H9 (cell line): ENCODE results near the gene HBA1. TPM values are rescaled to one million over a fixed set of nuclear protein-coding genes. Genes with fewer than 3 reads are reported as not detected.
A peak's percentile ranks its signal among the peaks of the same experiment; 100 is the strongest.
"Not testable (repeated sequence)": the region's sequence is repeated elsewhere in the genome, so short reads cannot be mapped to it uniquely, and the experiment has no call there.

ENCODE experiments used
- DNase-seq: peaks from one replicate; pipeline ENCODE4 v3.0.0-alpha.2; 2017
- H2AFZ ChIP-seq: one replicate; pipeline ENCODE4 v1.6.1; 2013; ENCODE audit warnings: mild to moderate bottlenecking, low read length, control low read depth, moderate library complexity
- H2AK5ac ChIP-seq: 2 replicates; pipeline ENCODE4 v1.6.1; 2013; ENCODE audit warnings: low read length, control low read depth, mixed read lengths; ENCODE audit not compliant: insufficient read length
- H2BK120ac ChIP-seq: one replicate; pipeline ENCODE4 v1.6.1; 2013; ENCODE audit warnings: low read depth, mild to moderate bottlenecking, low read length, control low read depth, inconsistent platforms; ENCODE audit not compliant: poor library complexity, severe bottlenecking
- H2BK12ac ChIP-seq: 2 replicates; pipeline ENCODE4 v1.6.1; 2013; ENCODE audit warnings: low read length, control low read depth, mixed read lengths, low read depth; ENCODE audit not compliant: insufficient read length
- H2BK15ac ChIP-seq: 2 replicates; pipeline ENCODE4 v1.6.1; 2013; ENCODE audit warnings: low read depth, low read length, control low read depth
- H2BK20ac ChIP-seq: one replicate; pipeline ENCODE4 v1.6.1; 2013; ENCODE audit warnings: low read depth, mild to moderate bottlenecking, low read length, control low read depth, inconsistent platforms; ENCODE audit not compliant: poor library complexity, severe bottlenecking
- H2BK5ac ChIP-seq: 2 replicates; pipeline ENCODE4 v1.6.1; 2013; ENCODE audit warnings: low read length, control low read depth, mixed read lengths; ENCODE audit not compliant: insufficient read length
- H3K14ac ChIP-seq: 2 replicates; pipeline ENCODE4 v1.6.1; 2013; ENCODE audit warnings: low read length, control low read depth; ENCODE audit not compliant: insufficient read depth
- H3K18ac ChIP-seq: 2 replicates; pipeline ENCODE4 v1.6.1; 2013; ENCODE audit warnings: low read depth, mild to moderate bottlenecking, mixed read lengths, low read length, control low read depth; ENCODE audit not compliant: insufficient read length
- H3K23ac ChIP-seq: 2 replicates; pipeline ENCODE4 v1.6.1; 2013; ENCODE audit warnings: low read length, control low read depth, mixed read lengths, low read depth; ENCODE audit not compliant: insufficient read length
- H3K23me2 ChIP-seq: 2 replicates; pipeline ENCODE4 v1.6.1; 2013; ENCODE audit warnings: low read depth, mild to moderate bottlenecking, mixed read lengths, low read length, control low read depth; ENCODE audit not compliant: insufficient read length, poor library complexity, severe bottlenecking
- H3K27ac ChIP-seq: 2 replicates; pipeline ENCODE4 v1.5.1; 2013; ENCODE audit warnings: low read length, control low read depth, mixed read lengths, low read depth; ENCODE audit not compliant: insufficient read length
- H3K27me3 ChIP-seq: 2 replicates; pipeline ENCODE4 v1.6.1; 2013; ENCODE audit warnings: low read length, control low read depth, inconsistent platforms; ENCODE audit not compliant: insufficient read depth
- H3K4ac ChIP-seq: 2 replicates; pipeline ENCODE4 v1.6.1; 2013; ENCODE audit warnings: low read depth, mild to moderate bottlenecking, control low read depth, inconsistent platforms, low read length, moderate library complexity
- H3K4me1 ChIP-seq: 2 replicates; pipeline ENCODE4 v1.6.1; 2013; ENCODE audit warnings: low read length, control low read depth, inconsistent platforms; ENCODE audit not compliant: insufficient read depth
- H3K4me2 ChIP-seq: 2 replicates; pipeline ENCODE4 v1.6.1; 2013; ENCODE audit warnings: low read length, control low read depth, mixed read lengths; ENCODE audit not compliant: insufficient read length, insufficient read depth
- H3K56ac ChIP-seq: 2 replicates; pipeline ENCODE4 v1.6.1; 2013; ENCODE audit warnings: low read depth, mild to moderate bottlenecking, mixed read lengths, low read length, control low read depth; ENCODE audit not compliant: insufficient read length
- H3K79me1 ChIP-seq: 2 replicates; pipeline ENCODE4 v1.6.1; 2013; ENCODE audit warnings: low read depth, mild to moderate bottlenecking, moderate library complexity, low read length, control low read depth, inconsistent platforms; ENCODE audit not compliant: insufficient read depth, poor library complexity, severe bottlenecking
- H3K79me2 ChIP-seq: 2 replicates; pipeline ENCODE4 v1.6.1; 2013; ENCODE audit warnings: low read length, control low read depth, inconsistent platforms; ENCODE audit not compliant: insufficient read depth
- H3K9ac ChIP-seq: 2 replicates; pipeline ENCODE4 v1.6.1; 2013; ENCODE audit warnings: low read length, control low read depth, mixed read lengths; ENCODE audit not compliant: insufficient read length; ENCODE audit errors: extremely low read depth
- H3K9me3 ChIP-seq: one replicate; pipeline ENCODE4 v1.6.1; 2013; ENCODE audit warnings: low read depth, low read length, inconsistent platforms; ENCODE audit not compliant: control insufficient read depth
- H3T11ph ChIP-seq: one replicate; pipeline ENCODE4 v1.6.1; 2013; ENCODE audit warnings: mild to moderate bottlenecking, low read length, control low read depth, inconsistent platforms
- H4K20me1 ChIP-seq: one replicate; pipeline ENCODE4 v1.6.1; 2013; ENCODE audit not compliant: control insufficient read depth, insufficient read length, insufficient read depth
- H4K5ac ChIP-seq: 2 replicates; pipeline ENCODE4 v1.6.1; 2013; ENCODE audit warnings: low read depth, mild to moderate bottlenecking, mixed read lengths, low read length, control low read depth; ENCODE audit not compliant: insufficient read length
- H4K8ac ChIP-seq: replicated peaks from 2 replicates; pipeline ENCODE4 v1.6.1; 2013; ENCODE audit warnings: low read length, control low read depth, mixed read lengths, low read depth; ENCODE audit not compliant: insufficient read length
- H4K91ac ChIP-seq: 2 replicates; pipeline ENCODE4 v1.6.1; 2013; ENCODE audit warnings: low read depth, mild to moderate bottlenecking, moderate library complexity, mixed read lengths, low read length, control low read depth; ENCODE audit not compliant: insufficient read length
- H3K27ac Mint-ChIP-seq, 3 experiments: 2 replicates in 2 of 3; 3 replicates in 1 of 3; pipeline ENCODE4 v1.8.0; 2020 to 2021; ENCODE audit warnings: mixed read lengths in 3 of 3, mild to moderate bottlenecking in 1 of 3, moderate library complexity in 1 of 3
- H3K27me3 Mint-ChIP-seq: 2 replicates; pipeline ENCODE4 v1.8.0; 2021; ENCODE audit warnings: low read depth, mild to moderate bottlenecking, moderate library complexity, mixed read lengths
- H3K36me3 Mint-ChIP-seq, 3 experiments: 2 replicates in 2 of 3; 3 replicates in 1 of 3; pipeline ENCODE4 v1.8.0; 2020 to 2021; ENCODE audit warnings: low read depth in 3 of 3, mixed read lengths in 3 of 3; ENCODE audit not compliant: insufficient read depth in 1 of 3
- H3K4me1 Mint-ChIP-seq, 2 experiments: 2 replicates each; pipeline ENCODE4 v1.8.0; 2020; ENCODE audit warnings: mixed read lengths in 2 of 2
- H3K4me3 Mint-ChIP-seq, 2 experiments: 2 replicates in 1 of 2; 3 replicates in 1 of 2; pipeline ENCODE4 v1.8.0; 2020 to 2021; ENCODE audit warnings: mild to moderate bottlenecking in 2 of 2, mixed read lengths in 2 of 2, moderate library complexity in 1 of 2
- H3K9me3 Mint-ChIP-seq, 2 experiments: 2 replicates in 1 of 2; 3 replicates in 1 of 2; pipeline ENCODE4 v1.8.0; 2020; ENCODE audit warnings: mild to moderate bottlenecking in 2 of 2, mixed read lengths in 2 of 2, moderate library complexity in 1 of 2
- CTCF ChIP-seq: fragments of 200-600 bp; sonication (generic); conservative IDR thresholded peaks from 3 replicates; pipeline ENCODE4 v1.8.0; 2021; ENCODE audit warnings: antibody characterized with exemption, mild to moderate bottlenecking
- WGBS: extraction: QIAGEN DNeasy Blood & Tissue Kit; methylation state at CpG from one replicate; pipeline ENCODE4 v1.1.7; 2013; ENCODE audit warnings: missing lambda C conversion rate, low lambda C conversion rate, mixed read lengths; ENCODE audit not compliant: insufficient read length; ENCODE audit errors: extremely low coverage; 5-methylcytosine and 5-hydroxymethylcytosine counted together
- total RNA-seq: library from RNA; stranded (reverse); gene quantifications from 2 replicates; pipeline ENCODE4 v1.2.1, GENCODE V29; 2021

HBA1 gene
- total RNA-seq, 1 experiment from 2014 or later: 7.2 TPM

GRCh38 chr16:170788-171187 lies 5.7 kb upstream of the HBA1 start:
- H2AK5ac ChIP-seq: no peak overlapping the region
- H3K27ac Mint-ChIP-seq: peak overlapping the region in 1 of 3 experiments; percentile 27; a peak in 1 of 7 replicates
- no peaks in the 10 kb centered on the region for H3K79me2 ChIP-seq
- H3K4me2 ChIP-seq: no peak overlapping the region
- no peak overlapping the region for H3K14ac ChIP-seq
- no peak overlapping the region for H2BK12ac ChIP-seq
- no peaks in the 10 kb centered on the region for H3K79me1 ChIP-seq
- no peaks in the 10 kb centered on the region for H4K20me1 ChIP-seq
- no peaks in the 10 kb centered on the region for H3K9me3 ChIP-seq
- no peak for TF ChIP-seq CTCF
- H2BK20ac ChIP-seq: no peak overlapping the region
- no peak overlapping the region for H3K4ac ChIP-seq
- peaks cover 55% of the 10 kb centered on the region for H3K27me3 ChIP-seq
- no peak overlapping the region for H2AFZ ChIP-seq
- no peak overlapping the region for H4K91ac ChIP-seq
- H3K4me3 Mint-ChIP-seq: peak overlapping the region in 1 of 2 experiments; percentile 13; a peak in 1 of 5 replicates
- H2BK5ac ChIP-seq: no peak overlapping the region
- peaks cover 4 to 10% of the 10 kb centered on the region in 2 experiments; a peak in 2 of 5 replicates for H3K9me3 Mint-ChIP-seq
- WGBS: no CpG with 5 or more reads among the region's 1 CpG
- H3K4me1 ChIP-seq: no peaks in the 10 kb centered on the region; the same call in 1 of the 2 replicates
- DNase-seq: no peak
- no peak overlapping the region for H3K18ac ChIP-seq
- no peak overlapping the region for H3K9ac ChIP-seq
- no peak overlapping the region for H3K23ac ChIP-seq
- no peak overlapping the region for H3T11ph ChIP-seq
- peaks cover 42 to 43% of the 10 kb centered on the region in 2 experiments for H3K4me1 Mint-ChIP-seq
- peaks cover 88% of the 10 kb centered on the region for H3K27me3 Mint-ChIP-seq
- H2BK15ac ChIP-seq: no peak overlapping the region
- H3K27ac ChIP-seq: no peak overlapping the region
- H3K56ac ChIP-seq: no peak overlapping the region
- no peaks in the 10 kb centered on the region for H3K23me2 ChIP-seq
- no peak overlapping the region for H2BK120ac ChIP-seq
- no peak overlapping the region for H4K5ac ChIP-seq
- no peak overlapping the region for H4K8ac ChIP-seq
- no peaks in the 10 kb centered on the region; a peak in 1 of 7 replicates for H3K36me3 Mint-ChIP-seq

- not testable (repeated sequence) for H3K4ac ChIP-seq, H2BK15ac ChIP-seq, H2AK5ac ChIP-seq, H3K79me1 ChIP-seq, H3K14ac ChIP-seq, H4K5ac ChIP-seq, H3T11ph ChIP-seq, H3K27ac ChIP-seq, H2BK5ac ChIP-seq, H3K9me3 ChIP-seq, H3K56ac ChIP-seq, H2BK12ac ChIP-seq, H3K23me2 ChIP-seq, H3K9ac ChIP-seq, H4K91ac ChIP-seq, H2AFZ ChIP-seq, DNase-seq, H2BK120ac ChIP-seq, H3K18ac ChIP-seq, H2BK20ac ChIP-seq, H4K20me1 ChIP-seq, H3K4me1 ChIP-seq, H4K8ac ChIP-seq, H3K23ac ChIP-seq, H3K4me2 ChIP-seq, H3K36me3 Mint-ChIP-seq, H3K79me2 ChIP-seq, H3K27ac Mint-ChIP-seq
- Mint-ChIP-seq H3K4me1 (peaks cover 32 to 35% of the 10 kb centered on the region in 2 experiments), H3K27me3 (peaks cover 82% of the 10 kb centered on the region), H3K4me3 (peak within 1 kb of the TSS; percentile 42 to 68), H3K9me3 (peaks cover 4 to 10% of the 10 kb centered on the region in 2 experiments; a peak in 2 of 5 replicates)
- no CpG with 5 or more reads among the region's 74 CpGs for WGBS
- H3K27me3 ChIP-seq: peaks cover 44% of the 10 kb centered on the region
Observed at GRCh38 chr16:172374-172941, 4.0 kb upstream of the HBA1 start, which contains the start of gene HBA2. TSS of gene HBA2 (plus strand) at chr16:172876. CDS start at chr16:172913, 37 bp downstream.
